GM19463 (cell line): Measurements from ENCODE around the gene LRRC42.
"Not testable (repeated sequence)": the region's sequence is repeated elsewhere in the genome, so short reads cannot be mapped to it uniquely, and the experiment has no call there.

Experiments
- ATAC-seq: cut with Tn5 transposase; IDR thresholded peaks from one replicate; pipeline ENCODE4 v1.9.1; 2021; ENCODE audit warnings: mild to moderate bottlenecking, moderate library complexity; ENCODE audit not compliant: unreplicated experiment

The LRRC42 gene

DNA sequence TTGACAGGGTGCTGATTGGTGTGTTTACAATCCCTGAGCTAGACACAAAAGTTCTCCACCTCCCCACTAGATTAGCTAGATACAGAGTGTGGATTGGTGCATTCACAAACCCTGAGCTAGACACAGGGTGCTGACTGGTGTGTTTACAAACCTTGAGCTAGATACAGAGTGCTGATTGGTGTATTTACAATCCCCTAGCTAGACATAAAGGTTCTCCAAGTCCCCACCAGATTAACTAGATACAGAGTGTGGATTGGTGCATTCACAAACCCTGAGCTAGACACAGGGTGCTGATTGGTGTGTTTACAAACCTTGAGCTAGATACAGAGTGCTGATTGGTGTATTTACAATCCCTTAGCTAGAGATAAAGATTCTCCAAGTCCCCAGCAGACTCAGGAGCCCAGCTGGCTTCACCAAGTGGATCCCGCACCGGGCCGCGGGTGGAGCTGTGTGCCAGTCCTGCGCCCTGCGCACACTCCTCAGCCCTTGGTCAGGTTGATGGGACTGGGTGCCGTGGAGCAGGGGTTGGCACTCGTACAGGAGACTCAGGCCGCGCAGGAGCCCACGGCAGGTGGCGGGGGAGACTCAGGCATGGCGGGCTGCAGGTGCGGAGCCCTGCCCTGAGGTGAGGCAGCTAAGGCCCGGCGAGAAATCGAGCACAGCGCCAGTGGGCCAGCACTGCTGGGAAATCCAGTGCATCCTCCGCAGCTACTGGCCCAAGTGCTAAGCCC lies 57.8 kb downstream of the LRRC42 start:
- ATAC-seq, result not testable (repeated sequence)

DNA sequence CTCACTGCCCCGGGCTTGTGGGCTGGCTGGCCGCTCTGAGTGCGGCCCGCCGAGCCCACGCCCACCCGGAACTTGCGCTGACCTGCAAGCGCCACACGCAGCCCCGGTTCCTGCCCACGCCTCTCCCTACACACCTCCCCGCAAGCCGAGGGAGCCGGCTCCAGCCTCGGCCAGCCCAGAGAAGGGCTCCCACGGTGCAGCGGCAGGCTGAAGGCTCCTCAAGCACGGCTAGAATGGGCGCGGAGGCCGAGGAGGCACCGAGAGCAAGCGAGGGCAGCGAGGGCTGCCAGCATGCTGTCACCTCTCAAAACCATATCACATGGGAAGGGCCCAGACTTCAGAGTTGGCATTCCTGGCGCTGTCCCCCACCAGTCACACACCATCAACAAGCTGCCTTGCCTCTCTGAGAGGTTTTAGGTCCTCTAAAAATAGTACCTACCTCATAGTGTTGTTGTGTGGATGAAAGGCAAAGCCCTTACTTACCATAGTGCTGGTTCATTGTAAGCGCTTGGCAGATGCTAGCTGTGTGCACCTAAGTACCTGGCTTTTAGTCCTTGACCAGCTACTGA lies 58.4 kb downstream of the LRRC42 start:
- ATAC-seq, result no peak

DNA sequence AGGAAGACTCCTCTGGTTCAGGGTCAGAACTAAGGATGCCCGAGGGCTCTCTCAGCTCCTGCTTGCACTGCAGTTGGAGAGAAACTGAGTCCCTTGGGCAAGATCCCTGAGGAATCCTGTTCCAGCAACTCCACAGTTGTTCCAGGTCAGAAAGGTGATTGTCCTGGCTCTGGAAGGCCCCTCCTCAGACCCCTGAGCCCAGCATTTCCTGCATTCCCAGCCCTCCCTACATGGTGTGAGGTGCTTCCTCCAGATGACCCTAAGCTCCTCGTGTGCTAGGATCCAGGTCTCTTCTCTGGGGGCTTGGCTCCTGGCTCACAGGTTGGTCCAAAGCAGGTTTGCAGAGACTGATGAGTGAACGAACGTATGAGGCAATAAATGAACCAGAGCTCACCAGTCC lies 60.4 kb downstream of the LRRC42 start:
- ATAC-seq, result no peak

DNA sequence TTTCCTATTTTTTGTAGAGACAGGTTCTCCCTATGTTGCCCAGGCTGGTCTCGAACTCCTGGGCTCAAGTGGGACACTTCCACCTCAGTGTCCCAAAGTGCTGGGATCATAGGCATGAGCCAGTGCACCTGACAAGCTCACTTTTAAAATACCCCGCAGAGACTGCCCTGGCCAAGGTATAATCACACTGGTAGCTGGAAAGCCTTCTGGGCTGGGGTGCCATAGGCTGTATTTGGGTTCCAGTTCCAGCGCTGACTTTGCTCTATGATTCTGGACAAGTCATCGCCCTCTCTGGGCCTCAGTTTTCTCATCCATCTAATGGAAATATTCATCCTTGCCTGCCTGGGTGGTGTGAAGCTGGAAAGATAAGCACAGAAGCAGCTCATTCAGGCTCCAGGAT lies 61.5 kb downstream of the LRRC42 start:
- ATAC-seq, result no peak

DNA sequence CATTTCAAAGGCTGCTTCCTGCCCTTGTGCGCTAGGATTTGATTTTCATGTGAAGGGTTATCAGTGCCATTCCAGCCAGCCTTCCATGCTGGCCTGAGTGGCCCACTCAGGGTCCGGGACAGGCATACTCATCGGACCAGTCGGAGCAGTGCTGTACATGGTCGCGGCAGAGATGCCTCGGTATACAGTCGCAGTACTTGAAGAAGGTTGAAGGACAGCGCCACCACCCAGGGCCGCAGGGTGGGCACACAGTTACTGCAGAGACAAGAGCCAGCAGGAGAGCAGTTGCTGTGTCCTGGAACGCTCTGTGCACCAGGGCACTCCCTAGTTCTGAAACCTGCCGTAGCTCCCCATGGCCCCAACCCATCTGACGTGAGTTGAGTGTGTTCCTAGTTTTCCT lies 62.7 kb downstream of the LRRC42 start:
- no peak for ATAC-seq

DNA sequence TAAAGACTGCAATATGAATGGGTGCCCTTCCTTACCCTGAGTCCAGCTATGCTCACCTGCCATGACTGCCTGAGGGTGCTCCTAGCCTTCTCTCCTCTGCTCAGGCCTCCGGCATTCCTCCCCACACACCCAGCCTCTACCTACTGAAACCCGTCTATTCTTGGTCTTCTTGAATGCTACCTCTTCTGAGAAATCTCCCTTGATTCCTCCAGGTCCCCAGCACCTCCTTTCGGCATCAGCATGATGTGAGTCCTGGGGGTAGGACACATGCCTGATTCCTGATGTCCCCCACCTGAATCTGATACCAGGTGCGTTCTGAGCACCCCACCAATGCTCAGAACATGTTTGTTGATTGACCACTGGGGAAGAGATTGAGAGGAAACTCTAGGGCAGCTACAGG lies 63.3 kb downstream of the LRRC42 start:
- ATAC-seq, result no peak

DNA sequence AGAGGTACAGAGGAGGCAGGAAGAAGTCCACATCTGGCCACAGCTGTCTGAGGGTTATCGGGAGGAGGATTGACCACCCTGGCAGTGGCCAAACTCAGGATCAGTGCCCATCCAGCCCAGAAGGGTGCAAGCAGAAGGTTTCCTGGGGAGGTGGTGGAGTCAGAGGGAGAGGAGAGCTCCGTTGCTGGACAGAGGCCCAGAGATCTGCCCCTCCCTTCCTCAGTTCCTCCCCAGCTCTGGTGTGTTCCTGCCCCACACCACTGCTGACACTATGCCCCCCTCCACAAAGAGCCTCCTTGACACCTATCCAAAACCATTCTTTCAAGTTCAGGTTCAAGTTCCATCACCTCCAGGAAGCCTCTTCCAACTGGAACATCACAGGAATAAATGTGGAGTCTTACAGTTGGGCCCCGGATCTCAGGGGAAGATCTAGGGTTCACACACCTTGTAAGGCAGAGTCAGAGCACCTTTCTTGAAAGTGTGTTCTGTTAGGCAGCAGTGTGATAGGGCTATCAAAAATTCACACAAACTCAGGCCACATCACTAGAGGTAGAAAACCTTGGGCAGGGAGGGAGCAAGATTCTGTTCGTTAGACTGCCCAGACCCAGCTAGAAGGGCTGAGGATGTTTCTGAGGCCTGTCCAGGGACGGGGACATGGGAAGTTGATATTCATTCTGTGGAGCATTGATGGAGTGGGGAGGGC lies 64.4 kb downstream of the LRRC42 start:
- no peak for ATAC-seq

DNA sequence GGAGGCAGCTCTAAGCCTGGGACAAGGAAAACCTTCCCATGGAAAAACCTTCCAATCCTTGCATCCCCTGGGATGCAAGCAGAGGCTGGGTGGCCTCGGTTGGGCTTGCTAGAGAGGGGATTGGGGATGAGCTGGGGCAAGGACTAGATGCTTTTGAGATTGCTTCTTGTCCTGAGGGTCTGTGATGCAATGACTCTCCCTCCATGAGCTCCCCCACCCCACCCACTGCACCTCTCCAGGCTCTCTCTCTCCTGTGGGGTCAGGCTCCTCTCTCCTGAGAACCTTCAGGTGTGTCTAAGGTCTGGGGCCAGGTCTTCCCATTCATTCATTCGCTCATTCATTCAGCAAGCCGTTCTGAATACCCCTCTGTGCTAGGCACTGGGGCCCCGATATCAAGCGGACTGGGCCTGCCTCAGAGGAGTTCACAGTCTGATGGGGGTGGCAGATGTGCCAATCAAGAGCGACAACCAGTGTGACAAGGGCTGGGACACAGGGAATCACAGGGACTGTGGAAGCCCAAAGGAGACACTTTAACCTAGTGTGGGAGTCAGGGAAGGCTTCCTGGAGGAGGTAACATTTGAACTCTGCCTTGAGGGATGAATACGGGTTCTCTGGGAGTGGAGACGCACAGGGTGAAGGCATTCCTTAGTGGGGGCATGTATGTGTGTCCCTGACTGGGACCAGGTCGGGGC lies 65.3 kb downstream of the LRRC42 start:
- no peak for ATAC-seq

DNA sequence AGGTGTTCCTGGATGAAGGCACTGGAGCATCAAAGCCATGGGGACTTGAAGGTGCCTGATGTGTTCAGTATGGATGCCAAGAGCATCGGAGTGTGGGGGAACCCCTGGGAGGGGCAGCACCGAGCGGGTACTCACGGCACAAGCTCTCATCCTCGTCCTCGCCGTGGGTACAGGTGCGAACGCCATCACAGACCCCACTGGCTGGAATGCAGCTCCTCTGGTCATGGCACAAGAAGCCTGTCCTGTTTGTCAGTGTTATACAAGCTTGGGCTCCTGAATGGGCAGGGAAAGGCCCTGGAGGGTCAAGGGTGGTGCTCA lies 65.8 kb downstream of the LRRC42 start:
- ATAC-seq, result no peak

DNA sequence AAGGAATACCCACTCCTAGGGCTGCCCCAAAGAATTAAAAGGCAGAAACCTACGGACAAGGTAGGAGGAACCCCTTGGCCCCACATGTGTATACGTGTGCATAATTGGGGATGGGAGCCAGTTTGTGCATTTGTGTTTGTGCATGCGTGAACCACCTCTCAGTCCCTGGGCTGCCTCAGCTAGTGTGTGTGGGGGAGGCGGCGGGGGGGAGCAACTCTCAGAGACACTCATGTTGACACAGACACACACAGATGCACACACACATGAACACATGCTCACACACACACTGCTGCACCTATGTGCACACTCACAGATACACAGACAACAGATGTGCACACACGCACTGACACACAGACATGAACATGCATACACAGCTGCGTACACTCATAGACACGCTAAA lies 66.7 kb downstream of the LRRC42 start:
- no peak for ATAC-seq

DNA sequence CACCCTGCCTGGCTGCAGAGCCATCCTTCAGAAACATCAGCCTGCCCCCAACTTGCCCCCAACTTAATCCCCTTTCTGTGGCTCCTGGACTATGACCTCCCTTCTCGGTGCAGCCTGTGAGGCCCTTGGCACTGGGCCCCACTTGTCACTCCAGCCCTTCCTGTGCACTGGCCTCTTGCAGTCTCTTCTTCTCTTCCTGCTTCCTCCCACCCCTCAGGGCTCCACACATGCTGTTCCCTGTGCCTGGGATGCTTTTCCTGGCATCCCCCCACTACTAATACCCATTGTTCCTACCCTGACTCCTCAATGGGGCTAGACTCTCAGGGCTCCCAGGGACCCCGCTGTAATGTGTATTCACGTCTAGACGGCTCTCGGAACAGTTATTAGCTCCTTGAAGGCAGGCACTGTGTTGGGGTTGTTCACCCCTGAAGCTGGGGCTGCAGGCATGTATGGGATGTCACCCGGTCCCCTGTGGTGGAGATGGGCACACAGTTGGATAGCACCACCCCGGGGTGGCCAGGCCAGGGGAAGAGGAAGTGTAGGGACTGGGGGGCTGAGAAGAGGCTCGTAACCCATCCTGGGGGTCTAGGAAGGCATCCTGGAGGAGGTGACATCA lies 67.4 kb downstream of the LRRC42 start:
- ATAC-seq, result no peak

DNA sequence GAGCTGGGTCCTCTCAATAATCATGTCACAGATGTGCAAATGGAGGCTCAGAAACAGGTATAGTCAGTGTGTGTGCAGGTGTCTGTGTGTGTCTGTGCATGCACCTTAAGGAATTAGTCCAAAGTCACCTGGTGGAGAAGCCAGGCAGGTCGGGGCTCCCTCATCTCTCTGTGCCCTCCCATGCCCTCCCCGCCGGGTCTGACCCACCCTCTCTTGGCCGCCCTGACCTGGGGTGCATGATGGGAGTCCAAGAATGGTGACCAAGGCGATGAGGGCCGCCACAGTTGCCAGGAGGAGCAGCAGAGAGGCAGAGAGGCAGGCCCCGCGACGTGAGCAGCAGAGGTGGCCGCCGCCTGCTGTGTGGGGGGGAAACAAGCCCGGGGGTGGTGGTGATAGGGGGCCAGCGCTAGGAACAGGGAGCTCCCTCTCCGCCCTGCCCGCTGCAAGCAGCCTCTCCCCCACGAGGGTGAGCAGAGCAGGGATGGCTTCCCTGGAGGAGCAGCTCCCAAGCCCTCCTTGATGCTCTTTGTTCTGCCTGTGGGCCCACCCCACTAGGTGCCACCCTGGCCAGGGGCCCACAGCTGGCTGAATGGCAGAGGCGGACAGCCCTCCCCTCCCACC lies 68.0 kb downstream of the LRRC42 start:
- ATAC-seq, result no peak

DNA sequence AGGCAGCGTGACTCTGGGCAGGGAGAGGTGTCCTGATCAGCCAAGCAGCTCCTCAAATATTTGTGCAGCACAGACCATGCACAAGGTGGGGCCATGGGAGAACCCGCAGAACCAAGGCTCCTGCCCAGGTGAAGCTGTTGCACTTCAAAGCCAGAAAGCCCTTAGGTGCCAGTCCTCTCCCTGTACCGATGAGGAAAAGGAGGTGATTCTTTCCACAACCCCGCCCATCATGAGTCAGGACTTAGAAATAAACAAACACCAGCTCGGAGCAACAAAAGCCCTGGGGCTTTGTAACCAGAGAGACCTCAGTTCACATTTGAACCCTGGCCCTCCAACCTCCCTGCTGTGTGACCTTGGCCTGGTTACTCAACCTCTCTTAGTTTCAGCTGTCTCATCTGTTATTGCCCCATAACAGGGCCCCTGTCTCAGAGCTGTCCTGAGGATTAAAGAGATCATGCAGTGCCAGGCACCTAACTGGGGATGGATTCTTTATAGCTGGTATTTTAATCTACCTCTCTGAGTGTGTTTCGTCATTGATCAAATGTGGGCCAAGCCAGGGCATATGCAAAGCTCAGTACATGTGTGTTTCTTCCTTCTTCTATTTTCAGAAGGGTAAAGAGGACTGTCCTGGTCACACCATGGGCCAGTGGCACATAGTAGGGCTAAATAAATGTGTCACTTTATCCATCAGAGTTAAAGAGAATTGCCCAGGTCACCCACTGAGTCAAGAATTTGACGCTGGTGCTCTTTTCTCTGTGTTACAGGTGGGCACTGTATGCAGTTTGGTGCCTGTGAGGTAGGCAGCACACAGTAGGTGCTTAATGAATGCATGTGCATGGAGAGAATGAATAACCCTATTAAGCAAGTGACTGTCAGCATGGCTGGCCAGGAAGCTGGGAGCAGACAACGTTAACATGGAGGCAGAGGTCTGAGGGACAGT lies 70.5 kb downstream of the LRRC42 start:
- ATAC-seq, result no peak
